GM15510 (cell line): ENCODE measurements around the gene CACNG1.

Experiments
- POLR2A ChIP-seq: IDR thresholded peaks from 3 replicates; pipeline ENCODE4 v1.6.1; 2011; ENCODE audit warnings: borderline replicate concordance; ENCODE audit not compliant: insufficient read length; ENCODE audit errors: extremely low read depth

The CACNG1 gene

GRCh38 chr17:67040652-67041051, 3.7 kb upstream of the CACNG1 start:
- no peak for TF ChIP-seq POLR2A

- TF ChIP-seq POLR2A = no peak
These were observed 2.8 kb upstream of the CACNG1 start for GRCh38 chr17:67041531-67041930.

- no peak for TF ChIP-seq POLR2A
These were observed 2.1 kb upstream of the CACNG1 start for GRCh38 chr17:67041941-67042899.

GRCh38 chr17:67043283-67043682, 1.1 kb upstream of the CACNG1 start:
- no peak for TF ChIP-seq POLR2A

GRCh38 chr17:67044940-67045339, 586 bp downstream of the CACNG1 start:
- no peak for TF ChIP-seq POLR2A

- no peak for TF ChIP-seq POLR2A
These were observed 2.0 kb downstream of the CACNG1 start for GRCh38 chr17:67046398-67046797.

- TF ChIP-seq POLR2A = no peak
These were observed 3.0 kb downstream of the CACNG1 start for GRCh38 chr17:67047382-67047781.

- TF ChIP-seq POLR2A = no peak
These were observed 4.8 kb downstream of the CACNG1 start for GRCh38 chr17:67049025-67049739.

- no peak for TF ChIP-seq POLR2A
These were observed 5.7 kb downstream of the CACNG1 start for GRCh38 chr17:67050066-67050465.

GRCh38 chr17:67050471-67051154, 6.3 kb downstream of the CACNG1 start:
- no peak for TF ChIP-seq POLR2A

- no peak for TF ChIP-seq POLR2A
These were observed 6.8 kb downstream of the CACNG1 start for GRCh38 chr17:67051155-67051538.

- TF ChIP-seq POLR2A = no peak
These were observed 7.5 kb downstream of the CACNG1 start for GRCh38 chr17:67051837-67052236.

- TF ChIP-seq POLR2A = no peak
These were observed 8.5 kb downstream of the CACNG1 start for GRCh38 chr17:67052720-67053437.

- TF ChIP-seq POLR2A = no peak
These were observed 9.2 kb downstream of the CACNG1 start for GRCh38 chr17:67053438-67054000.
